Activated naive CD8-positive, alpha-beta T cell treated with anti-CD3 and anti-CD28 coated beads for 36 hours (primary cell): ENCODE measurements around the gene CMTM4. TPM values are rescaled to one million over a fixed set of nuclear protein-coding genes. Genes with fewer than 3 reads are reported as not detected.
A peak's percentile ranks its signal among the peaks of the same experiment; 100 is the strongest.
"Not testable (repeated sequence)": the region's sequence is repeated elsewhere in the genome, so short reads cannot be mapped to it uniquely, and the experiment has no call there.

Experiments used
- DNase-seq: peaks from one replicate; pipeline ENCODE4 v3.0.0; 2021
- H3K27ac Mint-ChIP-seq: one replicate; pipeline ENCODE4 v1.8.0; 2022; ENCODE audit warnings: mild to moderate bottlenecking, moderate library complexity, mixed read lengths
- H3K27me3 Mint-ChIP-seq: one replicate; pipeline ENCODE4 v1.8.0; 2022; ENCODE audit warnings: mild to moderate bottlenecking, mixed read lengths
- H3K36me3 Mint-ChIP-seq: one replicate; pipeline ENCODE4 v1.8.0; 2021; ENCODE audit warnings: mild to moderate bottlenecking, mixed read lengths
- H3K4me1 Mint-ChIP-seq: one replicate; pipeline ENCODE4 v1.8.0; 2021; ENCODE audit warnings: mixed read lengths
- H3K4me3 Mint-ChIP-seq: one replicate; pipeline ENCODE4 v1.8.0; 2022; ENCODE audit warnings: mild to moderate bottlenecking, moderate library complexity, mixed read lengths
- H3K9me3 Mint-ChIP-seq: one replicate; pipeline ENCODE4 v1.8.0; 2022; ENCODE audit warnings: mixed read lengths
- total RNA-seq, 2 experiments: library from RNA; stranded (reverse); gene quantifications; one replicate each; pipeline ENCODE4 v1.2.3, GENCODE V29; 2021

CMTM4 gene
- total RNA-seq, 2 experiments from 2014 or later = 2.4 to 2.8 TPM

- Mint-ChIP-seq H3K9me3 (no peaks in the 10 kb centered on the region), H3K4me1 (peaks cover 5% of the 10 kb centered on the region), H3K27me3 (no peaks in the 10 kb centered on the region), H3K36me3 (no peaks in the 10 kb centered on the region), H3K4me3 (no peak overlapping the region), H3K27ac (no peak overlapping the region)
- DNase-seq = no peak
These were observed 72.8 kb downstream of the CMTM4 start for GRCh38 chr16:66623755-66624154.

DNA sequence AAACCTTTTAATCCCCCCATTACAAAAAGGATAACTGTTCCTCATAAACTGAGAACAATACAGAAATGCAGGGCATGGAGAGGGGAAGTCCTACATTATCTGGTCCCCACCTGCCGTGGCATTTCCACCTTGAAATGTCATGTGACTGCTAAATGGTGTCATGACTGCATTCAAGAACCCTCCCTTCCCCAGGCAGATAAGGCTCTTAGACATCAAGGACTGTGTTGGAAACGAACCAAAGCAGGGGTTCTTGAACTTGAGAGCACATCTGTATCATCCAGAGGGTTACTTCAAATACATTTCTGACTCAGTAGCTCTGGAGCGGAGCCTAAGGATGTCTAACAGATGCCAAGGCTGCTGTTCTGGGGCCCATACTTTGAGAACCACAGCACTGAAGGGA, 73.7 kb downstream of the CMTM4 start:
- Mint-ChIP-seq H3K9me3 (no peaks in the 10 kb centered on the region), H3K4me3 (no peak overlapping the region), H3K4me1 (peaks cover 5% of the 10 kb centered on the region), H3K27ac (no peak overlapping the region), H3K27me3 (no peaks in the 10 kb centered on the region), H3K36me3 (no peaks in the 10 kb centered on the region)
- no peak for DNase-seq

GRCh38 chr16:66621973-66622372, 74.6 kb downstream of the CMTM4 start:
- Mint-ChIP-seq H3K36me3 (no peaks in the 10 kb centered on the region), H3K4me3 (no peak overlapping the region), H3K9me3 (no peaks in the 10 kb centered on the region), H3K27me3 (no peaks in the 10 kb centered on the region), H3K4me1 (peaks cover 5% of the 10 kb centered on the region), H3K27ac (no peak overlapping the region)
- DNase-seq = no peak

DNA sequence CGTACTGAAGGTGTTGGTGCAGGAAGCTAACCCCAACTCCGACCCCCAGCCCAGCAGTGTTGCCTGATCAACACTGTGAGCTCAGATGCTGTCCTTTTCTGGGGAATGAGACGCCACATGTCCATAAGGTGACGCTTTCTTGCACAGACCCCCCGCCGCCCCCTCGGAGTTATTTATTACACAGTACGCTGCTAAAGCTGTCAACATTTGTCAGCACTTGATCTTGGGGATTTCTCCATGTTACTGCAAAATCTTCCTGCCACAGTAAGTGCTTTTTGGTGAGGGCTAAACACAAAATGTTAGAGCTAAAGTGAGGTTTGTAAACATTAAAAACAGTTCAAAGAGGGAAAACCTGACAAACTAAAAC, 76.1 kb downstream of the CMTM4 start:
- Mint-ChIP-seq H3K4me1 (peaks cover 5% of the 10 kb centered on the region), H3K9me3 (no peaks in the 10 kb centered on the region), H3K27ac (no peak overlapping the region), H3K27me3 (no peaks in the 10 kb centered on the region), H3K4me3 (no peak overlapping the region), H3K36me3 (no peaks in the 10 kb centered on the region)
- no peak for DNase-seq

DNA sequence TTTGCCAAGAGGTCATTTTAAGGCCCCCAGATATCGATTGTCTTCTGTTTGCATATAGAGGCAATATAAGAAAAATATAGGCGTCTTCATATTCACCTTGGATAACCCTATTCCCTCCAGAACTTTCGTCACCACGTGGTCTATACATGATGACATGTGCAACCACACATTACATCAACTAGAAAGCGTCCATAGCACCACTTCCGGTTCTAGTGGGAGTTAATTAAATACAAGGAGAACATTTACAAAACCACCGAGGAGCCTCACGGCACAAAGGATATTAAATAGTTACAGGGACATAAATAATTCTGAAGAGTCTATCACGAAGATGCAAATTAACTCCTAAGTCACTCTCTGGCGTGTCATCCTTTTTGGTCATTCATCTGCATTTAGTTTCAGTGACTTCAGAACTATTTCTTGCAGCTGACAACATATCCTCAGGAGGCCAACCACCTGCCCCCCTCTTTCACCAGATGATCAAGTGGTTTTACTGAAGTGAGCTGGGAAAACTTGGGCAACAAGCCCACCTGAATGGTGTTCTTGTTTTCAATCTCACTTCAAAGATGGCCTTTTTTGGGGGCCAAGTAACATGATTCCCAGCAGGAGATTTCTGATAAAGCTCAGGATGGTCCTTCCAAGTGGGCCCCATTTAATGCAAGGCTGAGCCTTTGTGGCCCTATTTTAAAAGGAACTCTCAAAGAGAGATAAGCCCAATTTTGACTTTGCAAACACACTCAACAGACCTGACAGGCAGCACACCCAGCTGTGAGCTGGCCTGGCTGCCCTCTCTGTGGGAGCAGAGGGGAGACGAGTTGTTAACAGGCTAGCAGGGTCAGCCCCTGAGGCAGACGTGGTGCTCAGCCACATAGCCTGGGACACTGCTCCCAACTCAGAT, 76.8 kb downstream of the CMTM4 start:
- no peak overlapping the region for H3K4me3 Mint-ChIP-seq
- H3K4me1 Mint-ChIP-seq = peaks cover 5% of the 10 kb centered on the region
- H3K27me3 Mint-ChIP-seq = no peaks in the 10 kb centered on the region
- H3K9me3 Mint-ChIP-seq = no peaks in the 10 kb centered on the region
- H3K27ac Mint-ChIP-seq = no peak overlapping the region
- H3K36me3 Mint-ChIP-seq = no peaks in the 10 kb centered on the region
- no peak for DNase-seq

DNA sequence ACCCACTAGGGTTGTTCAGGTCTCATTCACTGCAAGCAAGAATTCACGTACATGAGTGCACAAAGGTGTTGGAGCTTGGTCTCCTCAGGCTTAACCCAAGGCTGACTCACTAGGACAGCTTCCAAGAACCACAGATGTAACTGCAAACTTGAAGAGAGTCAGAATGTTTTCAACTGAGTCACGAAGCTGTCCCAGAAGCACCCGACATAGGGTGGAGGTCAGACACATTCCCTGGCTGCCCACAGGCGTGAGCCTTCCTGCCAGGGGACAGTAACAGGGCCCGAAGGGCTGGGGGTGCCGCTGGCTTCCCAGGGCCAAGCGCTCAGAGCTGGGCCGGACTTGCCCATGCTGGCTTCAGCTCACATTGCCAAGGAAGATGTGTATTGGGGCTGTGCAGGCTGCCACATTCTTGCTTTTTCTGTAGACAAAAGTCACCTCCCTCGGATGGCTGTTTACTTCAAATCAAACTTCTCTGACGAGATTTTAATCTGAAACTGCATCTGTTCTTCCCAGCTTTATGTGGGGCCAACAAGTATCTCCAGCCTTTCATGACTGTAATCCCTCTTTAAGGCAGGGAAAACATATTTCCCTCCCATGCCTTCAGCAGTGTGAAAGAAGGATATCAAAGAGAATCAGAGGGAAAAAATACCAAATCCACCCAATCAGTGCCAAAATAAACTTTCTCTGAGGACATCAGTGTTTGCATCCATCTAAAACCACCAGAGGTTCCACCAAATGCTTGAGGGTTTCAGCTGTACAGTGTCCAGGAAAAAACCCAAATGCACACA, 77.8 kb downstream of the CMTM4 start:
- Mint-ChIP-seq H3K4me3 (no peak overlapping the region), H3K27me3 (no peaks in the 10 kb centered on the region), H3K4me1 (peaks cover 5% of the 10 kb centered on the region), H3K9me3 (no peaks in the 10 kb centered on the region), H3K27ac (no peak overlapping the region), H3K36me3 (no peaks in the 10 kb centered on the region)
- DNase-seq = no peak

GRCh38 chr16:66617728-66618127, 78.8 kb downstream of the CMTM4 start:
- no peaks in the 10 kb centered on the region for H3K9me3 Mint-ChIP-seq
- H3K4me1 Mint-ChIP-seq = peaks cover 5% of the 10 kb centered on the region
- no peaks in the 10 kb centered on the region for H3K36me3 Mint-ChIP-seq
- H3K4me3 Mint-ChIP-seq = no peak overlapping the region
- H3K27ac Mint-ChIP-seq = no peak overlapping the region
- no peak for DNase-seq
- no peaks in the 10 kb centered on the region for H3K27me3 Mint-ChIP-seq

GRCh38 chr16:66617010-66617434, 79.5 kb downstream of the CMTM4 start:
- DNase-seq = no peak

DNA sequence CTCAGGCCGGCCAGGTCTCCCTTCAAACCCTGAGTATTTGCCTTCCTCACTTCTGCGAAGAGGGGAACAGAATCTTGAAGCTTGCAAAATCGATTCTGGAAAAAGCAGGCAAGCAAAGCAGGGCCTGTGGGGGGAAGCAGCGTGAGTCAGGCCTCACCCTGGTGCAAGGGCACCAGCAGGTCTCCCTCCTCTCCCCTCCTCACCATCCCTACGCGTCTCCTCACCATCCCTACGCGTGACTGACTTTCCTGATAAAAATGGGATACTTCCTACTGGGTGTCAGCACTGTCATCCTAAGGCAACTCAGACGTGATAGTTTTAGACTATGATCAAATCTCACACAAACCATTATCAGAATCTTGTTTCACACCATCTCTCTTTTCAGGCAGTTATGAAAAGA, 80.0 kb downstream of the CMTM4 start:
- H3K27ac Mint-ChIP-seq = no peak overlapping the region
- H3K36me3 Mint-ChIP-seq = no peaks in the 10 kb centered on the region

More at GRCh38 chr16:66617010-66617434, 79.5 kb downstream of the CMTM4 start:
- Mint-ChIP-seq H3K27ac (no peak overlapping the region), H3K27me3 (no peaks in the 10 kb centered on the region), H3K36me3 (no peaks in the 10 kb centered on the region), H3K4me3 (no peak overlapping the region), H3K9me3 (no peaks in the 10 kb centered on the region), H3K4me1 (peaks cover 5% of the 10 kb centered on the region)

GRCh38 chr16:66616169-66616568, 80.4 kb downstream of the CMTM4 start:
- Mint-ChIP-seq H3K27me3 (no peaks in the 10 kb centered on the region), H3K27ac (no peak overlapping the region), H3K4me3 (no peak overlapping the region), H3K36me3 (no peaks in the 10 kb centered on the region), H3K4me1 (peaks cover 5% of the 10 kb centered on the region), H3K9me3 (no peaks in the 10 kb centered on the region)
- no peak for DNase-seq

More for the DNA sequence above, 80.0 kb downstream of the CMTM4 start:
- H3K4me1 Mint-ChIP-seq = peaks cover 5% of the 10 kb centered on the region
- no peak for DNase-seq
- H3K27me3 Mint-ChIP-seq = no peaks in the 10 kb centered on the region
- no peak overlapping the region for H3K4me3 Mint-ChIP-seq
- no peaks in the 10 kb centered on the region for H3K9me3 Mint-ChIP-seq

- DNase-seq = no peak
- no peaks in the 10 kb centered on the region for H3K9me3 Mint-ChIP-seq
- H3K36me3 Mint-ChIP-seq = no peaks in the 10 kb centered on the region
- H3K4me3 Mint-ChIP-seq = no peak overlapping the region
- no peaks in the 10 kb centered on the region for H3K4me1 Mint-ChIP-seq
- no peak overlapping the region for H3K27ac Mint-ChIP-seq
- no peaks in the 10 kb centered on the region for H3K27me3 Mint-ChIP-seq
These were observed 82.3 kb downstream of the CMTM4 start for GRCh38 chr16:66614161-66614802.

- Mint-ChIP-seq H3K4me1 (peaks cover 10% of the 10 kb centered on the region), H3K27ac (no peak overlapping the region), H3K9me3 (no peaks in the 10 kb centered on the region), H3K36me3 (no peaks in the 10 kb centered on the region), H3K27me3 (no peaks in the 10 kb centered on the region), H3K4me3 (no peak overlapping the region)
- no peak for DNase-seq
These were observed 84.1 kb downstream of the CMTM4 start for GRCh38 chr16:66612422-66612821.

GRCh38 chr16:66611911-66612310, 84.6 kb downstream of the CMTM4 start:
- not testable (repeated sequence) for H3K4me3 Mint-ChIP-seq, H3K36me3 Mint-ChIP-seq, H3K27ac Mint-ChIP-seq, DNase-seq, H3K9me3 Mint-ChIP-seq, H3K27me3 Mint-ChIP-seq
- H3K4me1 Mint-ChIP-seq = peaks cover 15% of the 10 kb centered on the region

DNA sequence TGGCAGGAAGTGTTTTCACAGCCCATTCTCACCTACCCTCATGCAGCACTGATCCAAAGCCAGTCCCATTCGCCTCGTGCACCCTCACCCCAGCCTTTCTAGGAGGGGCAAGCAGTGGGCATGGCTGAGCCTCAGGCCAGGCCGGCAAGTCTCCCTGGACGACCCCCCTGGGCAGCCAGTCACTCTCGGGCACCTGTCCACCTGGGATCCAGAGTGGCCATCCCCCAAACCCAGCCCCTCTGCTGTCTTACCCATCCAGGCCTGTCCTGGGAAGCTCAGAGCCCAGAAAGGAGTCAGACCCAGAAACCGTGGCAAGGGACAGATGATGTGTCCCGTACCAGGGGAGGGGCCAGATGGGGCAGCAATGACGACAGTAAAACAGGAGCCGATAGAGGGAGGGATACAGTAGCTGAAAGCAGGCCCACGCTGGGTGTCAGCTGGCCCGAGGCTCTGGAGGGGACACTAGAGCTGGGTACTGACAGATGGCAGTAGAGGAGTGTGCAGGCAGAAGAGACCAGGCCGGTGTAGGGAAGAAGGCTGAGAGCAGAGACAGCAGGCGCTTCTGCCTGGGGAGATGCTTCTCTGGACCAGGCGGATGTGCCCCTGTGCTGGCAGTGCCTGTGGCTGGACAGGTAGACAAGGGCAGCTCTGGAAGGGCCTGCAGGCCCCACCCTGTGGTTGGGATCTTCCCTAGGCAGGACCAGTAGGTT, 86.3 kb downstream of the CMTM4 start:
- Mint-ChIP-seq H3K36me3 (peaks cover 3% of the 10 kb centered on the region), H3K4me3 (no peak overlapping the region), H3K9me3 (no peaks in the 10 kb centered on the region), H3K27me3 (no peaks in the 10 kb centered on the region), H3K4me1 (peaks cover 23% of the 10 kb centered on the region), H3K27ac (peak overlapping the region; percentile 11)
- DNase-seq = no peak

DNA sequence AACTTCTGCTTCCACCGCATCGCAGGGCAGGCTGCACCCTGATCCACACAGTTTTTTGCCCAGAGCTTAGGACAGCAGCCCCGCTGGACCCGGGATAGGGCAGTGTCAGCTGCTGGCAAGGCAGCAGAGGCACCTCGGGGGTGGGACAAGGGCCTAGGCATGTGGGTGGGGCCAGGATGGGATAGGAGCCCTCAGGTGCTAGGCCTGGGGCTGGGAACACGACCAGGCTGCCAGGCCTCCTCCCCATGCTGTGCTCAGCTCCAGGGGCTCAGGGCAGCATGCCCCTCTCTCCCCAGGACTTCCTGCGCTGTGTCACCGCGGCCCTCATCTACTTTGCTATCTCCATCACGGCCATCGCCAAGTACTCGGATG, 87.4 kb downstream of the CMTM4 start:
- Mint-ChIP-seq H3K4me1 (peaks cover 23% of the 10 kb centered on the region), H3K9me3 (no peaks in the 10 kb centered on the region), H3K36me3 (peaks cover 3% of the 10 kb centered on the region), H3K4me3 (no peak overlapping the region), H3K27ac (no peak overlapping the region), H3K27me3 (no peaks in the 10 kb centered on the region)
- no peak for DNase-seq
